K562 (cell line): Measurements from ENCODE around the gene VPS45. TPM values are rescaled to one million over a fixed set of nuclear protein-coding genes. Genes with fewer than 3 reads are reported as not detected.

Experiments used
- ATF2 ChIP-seq: sonication (generic); formaldehyde crosslinking; IDR thresholded peaks from 2 replicates; pipeline ENCODE4 v1.8.1; 2022; ENCODE audit warnings: missing genetic modification reagents
- CBFA2T3 ChIP-seq: fragments of 450-650 bp; IDR thresholded peaks from 2 replicates; pipeline ENCODE4 v1.6.1; 2017
- CTCF ChIP-seq, 3 experiments: IDR thresholded peaks in 2 of 3; conservative IDR thresholded peaks in 1 of 3; 2 replicates each; pipeline ENCODE4 v1.5.1; 2011 to 2012; ENCODE audit warnings: low read length in 3 of 3, mild to moderate bottlenecking in 3 of 3, control low read depth in 2 of 3, improper control_type of control experiment in 1 of 3, inconsistent platforms in 1 of 3, low read depth in 1 of 3, mixed read lengths in 1 of 3, moderate library complexity in 1 of 3; ENCODE audit not compliant: insufficient read depth in 2 of 3
- MEIS2 ChIP-seq: fragments of 450-650 bp; IDR thresholded peaks from 2 replicates; pipeline ENCODE4 v1.6.1; 2014; ENCODE audit warnings: mild to moderate bottlenecking; ENCODE audit not compliant: partially characterized antibody
- NONO ChIP-seq, 2 experiments: fragments of 200-400 bp in 1 of 2; fragments of 450-650 bp in 1 of 2; formaldehyde crosslinking in 1 of 2; IDR thresholded peaks; 2 replicates each; pipeline ENCODE4 v1.6.1; 2017; ENCODE audit warnings: low read depth in 2 of 2, mild to moderate bottlenecking in 2 of 2, moderate library complexity in 2 of 2, low read length in 1 of 2
- NR0B1 ChIP-seq: fragments of 450-650 bp; IDR thresholded peaks from one replicate; pipeline ENCODE4 v1.6.1; 2018; ENCODE audit warnings: mild to moderate bottlenecking, moderate library complexity; ENCODE audit not compliant: partially characterized antibody
- POLR2AphosphoS5 ChIP-seq: IDR thresholded peaks from 2 replicates; pipeline ENCODE4 v1.6.1; 2011; ENCODE audit warnings: mild to moderate bottlenecking, low read depth, low read length, moderate library complexity; ENCODE audit not compliant: control insufficient read depth, insufficient read depth
- RFX7 ChIP-seq: fragments of 250-450 bp; sonication (Bioruptor Pico); IDR thresholded peaks from 2 replicates; pipeline ENCODE4 v1.5.1; 2021; ENCODE audit warnings: mild to moderate bottlenecking
- TCF3 ChIP-seq: sonication (generic); formaldehyde crosslinking; IDR thresholded peaks from 2 replicates; pipeline ENCODE4 v1.4.0; 2020; ENCODE audit warnings: mild to moderate bottlenecking, missing genetic modification reagents
- TSHZ1 ChIP-seq: fragments of 250-450 bp; sonication (Bioruptor Pico); IDR thresholded peaks from 2 replicates; pipeline ENCODE4 v1.4.0; 2020; ENCODE audit warnings: mild to moderate bottlenecking, moderate library complexity
- ZNF232 ChIP-seq: sonication (generic); formaldehyde crosslinking; IDR thresholded peaks from 2 replicates; pipeline ENCODE4 v1.8.0; 2022; ENCODE audit warnings: mild to moderate bottlenecking, missing genetic modification reagents
- ZNF354B ChIP-seq: fragments of 250-450 bp; sonication (Bioruptor Pico); IDR thresholded peaks from 2 replicates; pipeline ENCODE4 v1.4.0; 2020
- ZNF41 ChIP-seq: fragments of 250-450 bp; sonication (Bioruptor Pico); conservative IDR thresholded peaks from 2 replicates; pipeline ENCODE4 v1.4.0; 2020; ENCODE audit warnings: mild to moderate bottlenecking
- polyA plus RNA-seq, 8 experiments: library from polyadenylated mRNA; depleted of rRNA in 4 of 8; stranded (reverse) in 5 of 8; unstranded in 3 of 8; fragments of >200 nt; fragmentation: Nextera tagmentation in 2 of 8; fragmentation: Illumina TruSeq in 1 of 8; extraction: Ambion mirVana in 2 of 8; extraction: Trizol in 1 of 8; gene quantifications; 2 replicates each; pipeline versions ENCODE4 v1.2.1 to v1.2.3, GENCODE V29; 2011 to 2014; ENCODE audit warnings: inconsistent platforms in 1 of 8, missing spikeins in 1 of 8
- total RNA-seq, 7 experiments: library from RNA; depleted of rRNA in 6 of 7; stranded (reverse); fragments of >200 nt in 6 of 7; fragmentation: Illumina TruSeq in 2 of 7; extraction: Trizol in 2 of 7; gene quantifications; 2 replicates each; pipeline versions ENCODE4 v1.2.1 to v1.2.3, GENCODE V29; 2011 to 2021; ENCODE audit warnings: low replicate concordance in 1 of 7
- TF ChIP-seq, protein P1 (sequence below): sonication (generic); formaldehyde crosslinking; IDR thresholded peaks from 2 replicates; pipeline ENCODE4 v1.8.1; 2023; ENCODE audit warnings: missing genetic modification reagents, mild to moderate bottlenecking, borderline replicate concordance

Gene VPS45
- total and polyA plus RNA-seq, 9 of the 15 experiments (the other 6 are each of a cell fraction or from before 2014, with no cell fraction given): 17.9 to 48.2 (median 34.4) TPM

DNA sequence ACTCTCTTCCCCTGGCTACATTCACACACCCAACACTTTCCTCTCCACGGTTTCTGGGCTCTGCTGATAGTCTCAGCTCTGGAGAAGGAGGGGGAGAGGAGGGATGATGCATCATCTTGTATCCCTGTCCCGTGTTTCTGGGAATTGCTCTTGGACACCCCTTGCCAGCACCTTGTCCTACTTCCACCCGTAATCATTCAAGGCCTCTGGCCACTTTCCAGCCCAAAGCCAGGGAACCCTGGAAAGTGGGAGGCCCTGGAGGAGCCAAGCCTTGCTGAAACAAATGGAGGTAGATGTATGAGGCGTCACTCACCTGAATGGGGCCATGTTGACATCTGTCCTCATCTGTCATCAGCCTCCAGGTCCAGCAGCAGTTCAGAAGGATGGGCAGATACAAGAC, 86.6 kb downstream of the VPS45 start (continued):
- TF ChIP-seq NR0B1 (no peak), ZNF354B (CRISPR knock-in tag) (no peak), MEIS2 (no peak), TSHZ1 (CRISPR knock-in tag) (no peak), CBFA2T3 (peak; percentile 43; the same call in 1 of the 2 replicates), ZNF41 (no peak), RFX7 (CRISPR knock-in tag) (no peak), ATF2 (CRISPR knock-in tag) (no peak), CTCF (IDR thresholded peaks at IDR 0.05 in 2 of 3, conservative IDR thresholded peaks at IDR 0.05 in 1 of 3; ENCODE audit: insufficient read depth in 2 of 3, low read depth in 1 of 3, low read length in 3 of 3) (no peak), TCF3 (CRISPR knock-in tag) (0 out of 2 replicates have a peak, but pooled peaks have one; percentile 40), ZNF232 (CRISPR knock-in tag) (no peak), POLR2AphosphoS5 (no peak), NONO (IDR thresholded peaks at IDR 0.05; ENCODE audit: low read depth in 2 of 2, low read length in 1 of 2) (no peak)
- TF ChIP-seq, protein P1, sequence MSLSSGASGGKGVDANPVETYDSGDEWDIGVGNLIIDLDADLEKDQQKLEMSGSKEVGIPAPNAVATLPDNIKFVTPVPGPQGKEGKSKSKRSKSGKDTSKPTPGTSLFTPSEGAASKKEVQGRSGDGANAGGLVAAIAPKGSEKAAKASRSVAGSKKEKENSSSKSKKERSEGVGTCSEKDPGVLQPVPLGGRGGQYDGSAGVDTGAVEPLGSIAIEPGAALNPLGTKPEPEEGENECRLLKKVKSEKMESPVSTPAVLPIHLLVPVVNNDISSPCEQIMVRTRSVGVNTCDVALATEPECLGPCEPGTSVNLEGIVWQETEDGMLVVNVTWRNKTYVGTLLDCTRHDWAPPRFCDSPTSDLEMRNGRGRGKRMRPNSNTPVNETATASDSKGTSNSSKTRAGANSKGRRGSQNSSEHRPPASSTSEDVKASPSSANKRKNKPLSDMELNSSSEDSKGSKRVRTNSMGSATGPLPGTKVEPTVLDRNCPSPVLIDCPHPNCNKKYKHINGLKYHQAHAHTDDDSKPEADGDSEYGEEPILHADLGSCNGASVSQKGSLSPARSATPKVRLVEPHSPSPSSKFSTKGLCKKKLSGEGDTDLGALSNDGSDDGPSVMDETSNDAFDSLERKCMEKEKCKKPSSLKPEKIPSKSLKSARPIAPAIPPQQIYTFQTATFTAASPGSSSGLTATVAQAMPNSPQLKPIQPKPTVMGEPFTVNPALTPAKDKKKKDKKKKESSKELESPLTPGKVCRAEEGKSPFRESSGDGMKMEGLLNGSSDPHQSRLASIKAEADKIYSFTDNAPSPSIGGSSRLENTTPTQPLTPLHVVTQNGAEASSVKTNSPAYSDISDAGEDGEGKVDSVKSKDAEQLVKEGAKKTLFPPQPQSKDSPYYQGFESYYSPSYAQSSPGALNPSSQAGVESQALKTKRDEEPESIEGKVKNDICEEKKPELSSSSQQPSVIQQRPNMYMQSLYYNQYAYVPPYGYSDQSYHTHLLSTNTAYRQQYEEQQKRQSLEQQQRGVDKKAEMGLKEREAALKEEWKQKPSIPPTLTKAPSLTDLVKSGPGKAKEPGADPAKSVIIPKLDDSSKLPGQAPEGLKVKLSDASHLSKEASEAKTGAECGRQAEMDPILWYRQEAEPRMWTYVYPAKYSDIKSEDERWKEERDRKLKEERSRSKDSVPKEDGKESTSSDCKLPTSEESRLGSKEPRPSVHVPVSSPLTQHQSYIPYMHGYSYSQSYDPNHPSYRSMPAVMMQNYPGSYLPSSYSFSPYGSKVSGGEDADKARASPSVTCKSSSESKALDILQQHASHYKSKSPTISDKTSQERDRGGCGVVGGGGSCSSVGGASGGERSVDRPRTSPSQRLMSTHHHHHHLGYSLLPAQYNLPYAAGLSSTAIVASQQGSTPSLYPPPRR (CRISPR knock-in tag): no peak
- TF ChIP-seq, all 486 proteins: peak for 5
